ENCODE measurements around the gene IGLON5.
A peak's percentile ranks its signal among the peaks of the same experiment; 100 is the strongest.

The IGLON5 gene

GRCh38 chr19:51311351-51312257 lies at the start of gene IGLON5:
Gene IGLON5 (plus strand): TSS chr19:51311644. CDS start chr19:51311848, 204 bp downstream.
- Mint-ChIP-seq H3K27ac (no peak within 1 kb of the TSS), H3K27me3 (peaks cover 50% of the 10 kb centered on the region), H3K9me3 (peaks cover 14% of the 10 kb centered on the region), H3K4me1 (peaks cover 5% of the 10 kb centered on the region), H3K4me3 (no peak within 1 kb of the TSS), H3K36me3 (no peaks in the 10 kb centered on the region)
- DNase-seq = no peak
- CTCF ChIA-PET = no interaction called here

GRCh38 chr19:51263808-51264207 lies 47.6 kb upstream of the IGLON5 start:
- no peaks in the 10 kb centered on the region for H3K9me3 Mint-ChIP-seq
- no peak overlapping the region for H3K27ac Mint-ChIP-seq
- H3K27me3 Mint-ChIP-seq = peaks cover 37% of the 10 kb centered on the region
- DNase-seq = no peak
- CTCF ChIA-PET = interaction anchor here (0.6 to 2.9 kb wide), 3 partner anchors 11 to 106 kb away, joined by 3 to 12 read pairs (median 3); no protein-coding TSS in a partner anchor
- H3K36me3 Mint-ChIP-seq = no peaks in the 10 kb centered on the region
- no peak overlapping the region for H3K4me3 Mint-ChIP-seq
- peaks cover 10% of the 10 kb centered on the region for H3K4me1 Mint-ChIP-seq

- H3K4me1 Mint-ChIP-seq = peaks cover 26% of the 10 kb centered on the region
- H3K9me3 Mint-ChIP-seq = no peaks in the 10 kb centered on the region
- H3K36me3 Mint-ChIP-seq = no peaks in the 10 kb centered on the region
- H3K27me3 Mint-ChIP-seq = peaks cover 37% of the 10 kb centered on the region
- no peak overlapping the region for H3K4me3 Mint-ChIP-seq
- no peak for DNase-seq
- CTCF ChIA-PET = interaction anchor here (2.7 kb wide), 1 partner anchor 11 kb away, joined by 13 read pairs; no protein-coding TSS in a partner anchor
- no peak overlapping the region for H3K27ac Mint-ChIP-seq
Measured at GRCh38 chr19:51271067-51271466, 40.4 kb upstream of the IGLON5 start.

- Mint-ChIP-seq H3K9me3 (no peaks in the 10 kb centered on the region), H3K36me3 (no peaks in the 10 kb centered on the region), H3K4me3 (peak overlapping the region; percentile 22), H3K27ac (peak overlapping the region; percentile 84), H3K4me1 (peaks cover 23% of the 10 kb centered on the region), H3K27me3 (peaks cover 34% of the 10 kb centered on the region)
- DNase-seq = peak; percentile 51
- CTCF ChIA-PET = no interaction called here
Measured at GRCh38 chr19:51272183-51272810, 39.1 kb upstream of the IGLON5 start.

- Mint-ChIP-seq H3K9me3 (no peaks in the 10 kb centered on the region), H3K27ac (no peak overlapping the region), H3K36me3 (no peaks in the 10 kb centered on the region), H3K4me1 (peaks cover 23% of the 10 kb centered on the region), H3K27me3 (peaks cover 44% of the 10 kb centered on the region), H3K4me3 (no peak overlapping the region)
- CTCF ChIA-PET = no interaction called here
- DNase-seq = no peak
Measured at GRCh38 chr19:51274049-51274770, 37.2 kb upstream of the IGLON5 start.

- no peak overlapping the region for H3K27ac Mint-ChIP-seq
- CTCF ChIA-PET = no interaction called here
- no peaks in the 10 kb centered on the region for H3K9me3 Mint-ChIP-seq
- H3K36me3 Mint-ChIP-seq = no peaks in the 10 kb centered on the region
- H3K4me3 Mint-ChIP-seq = no peak overlapping the region
- peaks cover 17% of the 10 kb centered on the region for H3K4me1 Mint-ChIP-seq
- peaks cover 53% of the 10 kb centered on the region for H3K27me3 Mint-ChIP-seq
- no peak for DNase-seq
Measured at GRCh38 chr19:51277112-51277511, 34.3 kb upstream of the IGLON5 start.

GRCh38 chr19:51282335-51282734 lies 29.1 kb upstream of the IGLON5 start:
- Mint-ChIP-seq H3K27me3 (peaks cover 49% of the 10 kb centered on the region), H3K36me3 (no peaks in the 10 kb centered on the region), H3K4me3 (no peak overlapping the region), H3K27ac (no peak overlapping the region), H3K9me3 (no peaks in the 10 kb centered on the region), H3K4me1 (no peaks in the 10 kb centered on the region)
- CTCF ChIA-PET = interaction anchor here (0.8 kb wide), 1 partner anchor 23 kb away, joined by 3 read pairs; no protein-coding TSS in a partner anchor
- DNase-seq = no peak

- Mint-ChIP-seq H3K27me3 (peaks cover 24% of the 10 kb centered on the region), H3K36me3 (no peaks in the 10 kb centered on the region), H3K27ac (no peak overlapping the region), H3K4me3 (no peak overlapping the region), H3K9me3 (no peaks in the 10 kb centered on the region), H3K4me1 (no peaks in the 10 kb centered on the region)
- no peak for DNase-seq
- CTCF ChIA-PET = no interaction called here
Measured at GRCh38 chr19:51285682-51286081, 25.8 kb upstream of the IGLON5 start.

- Mint-ChIP-seq H3K4me1 (no peaks in the 10 kb centered on the region), H3K36me3 (no peaks in the 10 kb centered on the region), H3K4me3 (no peak overlapping the region), H3K9me3 (no peaks in the 10 kb centered on the region), H3K27me3 (peaks cover 14% of the 10 kb centered on the region), H3K27ac (no peak overlapping the region)
- no peak for DNase-seq
- CTCF ChIA-PET = no interaction called here
Measured at GRCh38 chr19:51289635-51290034, 21.8 kb upstream of the IGLON5 start.

- Mint-ChIP-seq H3K9me3 (no peaks in the 10 kb centered on the region), H3K4me3 (no peak overlapping the region), H3K4me1 (no peaks in the 10 kb centered on the region), H3K36me3 (no peaks in the 10 kb centered on the region), H3K27me3 (peaks cover 30% of the 10 kb centered on the region), H3K27ac (no peak overlapping the region)
- CTCF ChIA-PET = interaction anchor here (0.6 kb wide), 1 partner anchor 66 kb away, joined by 4 read pairs; no protein-coding TSS in a partner anchor
- DNase-seq = no peak
Measured at GRCh38 chr19:51292971-51293370, 18.5 kb upstream of the IGLON5 start.

GRCh38 chr19:51293571-51294210 lies 17.8 kb upstream of the IGLON5 start:
- H3K9me3 Mint-ChIP-seq = no peaks in the 10 kb centered on the region
- H3K27ac Mint-ChIP-seq = no peak overlapping the region
- H3K36me3 Mint-ChIP-seq = no peaks in the 10 kb centered on the region
- CTCF ChIA-PET = interaction anchor here (0.6 kb wide), 1 partner anchor 66 kb away, joined by 4 read pairs; no protein-coding TSS in a partner anchor
- H3K4me3 Mint-ChIP-seq = no peak overlapping the region
- peaks cover 30% of the 10 kb centered on the region for H3K27me3 Mint-ChIP-seq
- H3K4me1 Mint-ChIP-seq = no peaks in the 10 kb centered on the region
- DNase-seq = no peak

GRCh38 chr19:51294211-51294976 lies 17.1 kb upstream of the IGLON5 start:
- H3K27me3 Mint-ChIP-seq = peaks cover 30% of the 10 kb centered on the region
- H3K4me3 Mint-ChIP-seq = no peak overlapping the region
- DNase-seq = no peak
- CTCF ChIA-PET = no interaction called here
- no peaks in the 10 kb centered on the region for H3K4me1 Mint-ChIP-seq
- H3K9me3 Mint-ChIP-seq = no peaks in the 10 kb centered on the region
- H3K27ac Mint-ChIP-seq = no peak overlapping the region
- H3K36me3 Mint-ChIP-seq = no peaks in the 10 kb centered on the region

GRCh38 chr19:51294977-51295375 lies 16.5 kb upstream of the IGLON5 start:
- Mint-ChIP-seq H3K4me1 (no peaks in the 10 kb centered on the region), H3K9me3 (no peaks in the 10 kb centered on the region), H3K36me3 (no peaks in the 10 kb centered on the region), H3K27me3 (peaks cover 30% of the 10 kb centered on the region), H3K27ac (no peak overlapping the region), H3K4me3 (no peak overlapping the region)
- CTCF ChIA-PET = no interaction called here
- no peak for DNase-seq
